PFSK-1 (cell line): ENCODE measurements around the gene ADARB1.

Experiments used
- FOXP2 ChIP-seq: optimal IDR thresholded peaks from 2 replicates; pipeline ENCODE3; 2011; ENCODE audit warnings: borderline replicate concordance, control low read depth, inconsistent platforms; ENCODE audit not compliant: insufficient read depth; ENCODE audit errors: extremely low read length, extremely low read depth
- POLR2AphosphoS5 ChIP-seq: IDR thresholded peaks from 2 replicates; pipeline ENCODE4 v1.6.1; 2012; ENCODE audit warnings: low read depth, mild to moderate bottlenecking, control low read depth, low read length, moderate library complexity
- SIN3A ChIP-seq: IDR thresholded peaks from 2 replicates; pipeline ENCODE4 v1.6.1; 2012; ENCODE audit warnings: mild to moderate bottlenecking, low read length, moderate library complexity, borderline replicate concordance; ENCODE audit not compliant: insufficient read depth
- TAF1 ChIP-seq: IDR thresholded peaks from 2 replicates; pipeline ENCODE4 v1.6.1; 2012; ENCODE audit warnings: low read length, control low read depth, borderline replicate concordance; ENCODE audit not compliant: insufficient read depth
- TF ChIP-seq, protein P1 (sequence below), 2 experiments: IDR thresholded peaks; 2 replicates each; pipeline versions ENCODE4 v1.6.1 to v1.8.0; 2011 to 2012; ENCODE audit warnings: low read depth in 2 of 2, low read length in 2 of 2, control low read depth in 1 of 2, inconsistent platforms in 1 of 2, mild to moderate bottlenecking in 1 of 2, moderate library complexity in 1 of 2; ENCODE audit not compliant: insufficient read depth in 1 of 2

DNA sequence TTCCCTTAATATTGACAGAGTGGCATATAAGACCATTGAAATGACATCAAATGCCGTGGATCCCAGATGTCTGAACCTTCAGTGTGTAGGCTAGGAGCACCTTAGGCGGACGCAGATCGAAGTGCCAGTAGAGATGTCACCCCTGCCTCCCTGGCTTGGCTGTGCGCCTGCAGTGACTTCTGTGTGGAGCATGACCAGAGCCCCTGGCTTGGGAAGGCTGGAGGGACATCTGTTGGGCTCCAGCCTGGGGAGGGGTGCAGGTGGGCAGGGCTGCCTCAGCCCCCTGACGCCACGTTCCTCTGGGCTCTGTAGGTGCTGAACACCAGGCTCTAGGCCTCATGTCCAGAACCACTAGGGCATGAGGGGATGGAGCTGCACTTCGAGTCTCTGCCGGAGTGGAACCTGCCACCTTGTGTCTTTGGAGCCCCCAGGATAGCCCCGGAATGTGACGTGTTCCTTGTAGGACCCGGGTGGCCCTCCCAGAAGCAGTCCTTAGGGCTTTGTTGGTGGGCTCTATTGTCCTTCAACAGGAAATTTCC lies 103.8 kb downstream of the ADARB1 start:
- TF ChIP-seq SIN3A (no peak), POLR2AphosphoS5 (no peak), TAF1 (no peak), FOXP2 (no peak)
- TF ChIP-seq, protein P1, sequence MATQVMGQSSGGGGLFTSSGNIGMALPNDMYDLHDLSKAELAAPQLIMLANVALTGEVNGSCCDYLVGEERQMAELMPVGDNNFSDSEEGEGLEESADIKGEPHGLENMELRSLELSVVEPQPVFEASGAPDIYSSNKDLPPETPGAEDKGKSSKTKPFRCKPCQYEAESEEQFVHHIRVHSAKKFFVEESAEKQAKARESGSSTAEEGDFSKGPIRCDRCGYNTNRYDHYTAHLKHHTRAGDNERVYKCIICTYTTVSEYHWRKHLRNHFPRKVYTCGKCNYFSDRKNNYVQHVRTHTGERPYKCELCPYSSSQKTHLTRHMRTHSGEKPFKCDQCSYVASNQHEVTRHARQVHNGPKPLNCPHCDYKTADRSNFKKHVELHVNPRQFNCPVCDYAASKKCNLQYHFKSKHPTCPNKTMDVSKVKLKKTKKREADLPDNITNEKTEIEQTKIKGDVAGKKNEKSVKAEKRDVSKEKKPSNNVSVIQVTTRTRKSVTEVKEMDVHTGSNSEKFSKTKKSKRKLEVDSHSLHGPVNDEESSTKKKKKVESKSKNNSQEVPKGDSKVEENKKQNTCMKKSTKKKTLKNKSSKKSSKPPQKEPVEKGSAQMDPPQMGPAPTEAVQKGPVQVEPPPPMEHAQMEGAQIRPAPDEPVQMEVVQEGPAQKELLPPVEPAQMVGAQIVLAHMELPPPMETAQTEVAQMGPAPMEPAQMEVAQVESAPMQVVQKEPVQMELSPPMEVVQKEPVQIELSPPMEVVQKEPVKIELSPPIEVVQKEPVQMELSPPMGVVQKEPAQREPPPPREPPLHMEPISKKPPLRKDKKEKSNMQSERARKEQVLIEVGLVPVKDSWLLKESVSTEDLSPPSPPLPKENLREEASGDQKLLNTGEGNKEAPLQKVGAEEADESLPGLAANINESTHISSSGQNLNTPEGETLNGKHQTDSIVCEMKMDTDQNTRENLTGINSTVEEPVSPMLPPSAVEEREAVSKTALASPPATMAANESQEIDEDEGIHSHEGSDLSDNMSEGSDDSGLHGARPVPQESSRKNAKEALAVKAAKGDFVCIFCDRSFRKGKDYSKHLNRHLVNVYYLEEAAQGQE (IDR thresholded peaks at IDR 0.05; ENCODE audit: insufficient read depth in 1 of 2, low read depth in 2 of 2, low read length in 2 of 2) = no peak
